Suprapubic skin (tissue), 4 donors: Measurements from ENCODE around the gene SECISBP2. TPM values are rescaled to one million over a fixed set of nuclear protein-coding genes. Genes with fewer than 3 reads are reported as not detected.
"Not testable (repeated sequence)": the region's sequence is repeated elsewhere in the genome, so short reads cannot be mapped to it uniquely, and the experiment has no call there.

Experiments used
- DNase-seq, 2 donors: peaks; one replicate each; pipeline ENCODE4 v3.0.0-alpha.2; 2019; ENCODE audit warnings: low spot score in 2 of 2
- H3K27ac ChIP-seq: fragments of 200-600 bp; sonication (generic); one replicate; pipeline ENCODE4 v1.5.1; 2019
- H3K27me3 ChIP-seq: fragments of 200-600 bp; sonication (generic); one replicate; pipeline ENCODE4 v1.5.1; 2019
- H3K36me3 ChIP-seq: fragments of 200-600 bp; sonication (generic); one replicate; pipeline ENCODE4 v1.5.1; 2019
- H3K4me1 ChIP-seq: fragments of 200-600 bp; sonication (generic); one replicate; pipeline ENCODE4 v1.5.1; 2019
- H3K4me3 ChIP-seq: fragments of 200-600 bp; sonication (generic); one replicate; pipeline ENCODE4 v1.5.1; 2019; ENCODE audit warnings: mild to moderate bottlenecking
- H3K9me3 ChIP-seq: fragments of 200-600 bp; sonication (generic); one replicate; pipeline ENCODE4 v1.5.1; 2019
- CTCF ChIP-seq, 2 donors: fragments of 200-600 bp in 1 of 2; fragments of 450-650 bp in 1 of 2; sonication (generic) in 1 of 2; IDR thresholded peaks; one replicate each; pipeline ENCODE4 v1.5.1; 2016 to 2019; ENCODE audit warnings: antibody characterized with exemption in 2 of 2, mild to moderate bottlenecking in 1 of 2, moderate library complexity in 1 of 2
- EP300 ChIP-seq: sonication (generic); formaldehyde crosslinking; IDR thresholded peaks from one replicate; pipeline ENCODE4 v1.6.1; 2017; ENCODE audit warnings: antibody characterized with exemption
- POLR2A ChIP-seq, 2 donors: fragments of 450-650 bp; IDR thresholded peaks; one replicate each; pipeline ENCODE4 v1.6.1; 2017; ENCODE audit warnings: antibody characterized with exemption in 2 of 2, mild to moderate bottlenecking in 2 of 2, moderate library complexity in 2 of 2
- POLR2AphosphoS5 ChIP-seq, 3 donors: sonication (generic); formaldehyde crosslinking; IDR thresholded peaks; one replicate each; pipeline ENCODE4 v1.6.1; 2017; ENCODE audit warnings: antibody characterized with exemption in 3 of 3
- WGBS: methylation state at CpG from one replicate; pipeline ENCODE4 v1.1.5; 2018; 5-methylcytosine and 5-hydroxymethylcytosine counted together
- total RNA-seq, 4 donors: library from RNA; depleted of rRNA; stranded (reverse); fragments of >200 nt; gene quantifications; one replicate each; pipeline ENCODE4 v1.1.0, GENCODE V29; 2016

SECISBP2 gene
- total RNA-seq, 4 donors from 2014 or later = 43.6 to 111 (median 60.8) TPM

DNA sequence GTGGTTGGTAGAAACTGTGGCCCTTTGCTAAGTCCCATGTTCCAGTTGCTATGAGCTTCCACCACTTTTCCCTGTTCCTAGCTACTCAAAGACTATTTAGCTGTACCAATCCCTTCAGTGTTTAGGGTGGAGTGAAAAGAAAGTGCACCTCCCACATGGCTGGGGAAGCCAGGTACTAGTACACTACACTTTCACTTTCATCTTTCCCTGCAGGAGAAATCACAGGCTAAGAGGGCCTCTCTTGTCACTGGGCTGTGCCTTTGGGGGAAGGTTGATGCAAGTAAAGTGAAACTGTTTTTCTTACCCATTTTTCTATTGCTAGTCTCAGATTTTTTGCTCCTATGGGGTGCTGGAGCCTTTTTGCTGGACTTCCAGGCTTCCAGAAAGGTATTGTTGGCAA, 40.8 kb upstream of the SECISBP2 start:
- Histone ChIP-seq H3K27me3 (no peaks in the 10 kb centered on the region), H3K4me1 (peaks cover 5% of the 10 kb centered on the region), H3K36me3 (no peaks in the 10 kb centered on the region), H3K4me3 (no peak overlapping the region), H3K9me3 (peaks cover 11% of the 10 kb centered on the region), H3K27ac (no peak overlapping the region)
- DNase-seq = no peak
- no peak for TF ChIP-seq CTCF (IDR thresholded peaks at IDR 0.05)
- TF ChIP-seq POLR2A (IDR thresholded peaks at IDR 0.05) = no peak
- TF ChIP-seq EP300 = no peak
- TF ChIP-seq POLR2AphosphoS5 (IDR thresholded peaks at IDR 0.05) = no peak

- no peak for DNase-seq
- no peak overlapping the region for H3K4me3 ChIP-seq
- no peak overlapping the region for H3K27ac ChIP-seq
- H3K4me1 ChIP-seq = peaks cover 5% of the 10 kb centered on the region
- no peaks in the 10 kb centered on the region for H3K27me3 ChIP-seq
- no peaks in the 10 kb centered on the region for H3K36me3 ChIP-seq
- no peak for TF ChIP-seq EP300
- no peak for TF ChIP-seq CTCF (IDR thresholded peaks at IDR 0.05)
- TF ChIP-seq POLR2AphosphoS5 (IDR thresholded peaks at IDR 0.05) = no peak
- TF ChIP-seq POLR2A (IDR thresholded peaks at IDR 0.05) = no peak
- H3K9me3 ChIP-seq = peaks cover 5% of the 10 kb centered on the region
- WGBS = 90% methylated on average over 2 of the region's 2 CpGs
Measured at GRCh38 chr9:89278551-89278950, 39.7 kb upstream of the SECISBP2 start.

DNA sequence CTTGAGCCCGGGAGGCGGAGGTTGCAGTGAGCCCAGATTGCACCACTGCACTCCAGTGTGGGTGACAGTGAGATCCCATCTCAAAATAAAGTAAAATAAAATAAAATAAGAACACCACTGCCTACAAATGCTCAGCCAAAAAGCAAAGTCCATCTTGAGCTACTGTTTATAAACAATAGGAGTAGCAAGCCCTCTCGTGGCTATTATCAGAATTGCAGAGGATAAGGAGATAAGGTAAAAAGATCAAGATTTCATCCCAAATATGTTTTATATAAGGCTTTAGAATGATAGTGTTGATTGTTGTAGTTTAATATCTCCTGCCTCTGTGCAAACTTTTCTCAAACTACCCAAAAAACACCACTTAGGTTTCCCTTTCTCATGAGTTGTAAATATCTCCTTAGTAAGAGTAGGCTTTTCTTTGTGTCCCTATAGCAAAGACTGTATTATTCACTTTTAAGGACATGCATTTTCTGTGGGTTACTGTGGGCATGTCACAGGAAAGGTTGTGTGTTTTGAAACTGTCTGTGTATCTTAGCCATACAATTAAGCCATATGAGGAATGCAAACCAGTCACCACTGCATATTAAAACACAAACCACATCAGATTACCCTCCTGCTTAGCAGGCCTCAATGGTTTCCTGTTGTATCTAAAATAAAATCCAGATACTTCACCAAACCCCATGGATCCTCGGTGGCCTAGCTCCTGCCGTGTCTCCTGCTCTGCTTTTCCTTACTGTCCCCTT, 39.1 kb upstream of the SECISBP2 start:
- TF ChIP-seq CTCF (IDR thresholded peaks at IDR 0.05) = peak; percentile 33 to 63
- TF ChIP-seq EP300 = no peak
- Histone ChIP-seq H3K4me1 (peaks cover 5% of the 10 kb centered on the region), H3K36me3 (no peaks in the 10 kb centered on the region), H3K27ac (no peak overlapping the region), H3K9me3 (no peaks in the 10 kb centered on the region), H3K4me3 (no peak overlapping the region), H3K27me3 (no peaks in the 10 kb centered on the region)
- no peak for DNase-seq
- WGBS = 64% methylated on average over 5 of the region's 5 CpGs

DNA sequence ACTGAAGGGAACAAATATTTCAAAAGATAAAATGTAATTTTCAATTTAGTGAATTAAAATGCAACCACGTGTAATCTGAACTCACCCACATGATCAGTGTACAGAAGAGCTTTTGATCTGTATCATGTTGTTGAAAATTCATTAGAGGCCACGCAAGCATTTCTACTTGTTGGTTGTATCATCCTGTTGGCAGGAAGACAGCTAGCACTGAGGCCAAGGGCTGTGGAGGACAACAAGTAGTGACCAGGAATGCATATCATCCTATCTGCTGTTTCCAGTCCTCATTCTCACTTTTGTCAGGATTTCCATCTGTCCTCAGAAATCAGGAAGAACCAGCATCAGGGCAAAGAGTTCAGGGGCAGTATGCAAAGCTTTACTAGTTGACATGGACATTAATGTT, 37.2 kb upstream of the SECISBP2 start:
- WGBS = 67% methylated on average over 2 of the region's 2 CpGs
- Histone ChIP-seq H3K4me3 (no peak overlapping the region), H3K36me3 (no peaks in the 10 kb centered on the region), H3K9me3 (no peaks in the 10 kb centered on the region), H3K27ac (no peak overlapping the region), H3K4me1 (peaks cover 3% of the 10 kb centered on the region), H3K27me3 (no peaks in the 10 kb centered on the region)
- TF ChIP-seq CTCF (IDR thresholded peaks at IDR 0.05) (no peak), EP300 (no peak), POLR2AphosphoS5 (IDR thresholded peaks at IDR 0.05) (no peak), POLR2A (IDR thresholded peaks at IDR 0.05) (no peak)
- DNase-seq = no peak

DNA sequence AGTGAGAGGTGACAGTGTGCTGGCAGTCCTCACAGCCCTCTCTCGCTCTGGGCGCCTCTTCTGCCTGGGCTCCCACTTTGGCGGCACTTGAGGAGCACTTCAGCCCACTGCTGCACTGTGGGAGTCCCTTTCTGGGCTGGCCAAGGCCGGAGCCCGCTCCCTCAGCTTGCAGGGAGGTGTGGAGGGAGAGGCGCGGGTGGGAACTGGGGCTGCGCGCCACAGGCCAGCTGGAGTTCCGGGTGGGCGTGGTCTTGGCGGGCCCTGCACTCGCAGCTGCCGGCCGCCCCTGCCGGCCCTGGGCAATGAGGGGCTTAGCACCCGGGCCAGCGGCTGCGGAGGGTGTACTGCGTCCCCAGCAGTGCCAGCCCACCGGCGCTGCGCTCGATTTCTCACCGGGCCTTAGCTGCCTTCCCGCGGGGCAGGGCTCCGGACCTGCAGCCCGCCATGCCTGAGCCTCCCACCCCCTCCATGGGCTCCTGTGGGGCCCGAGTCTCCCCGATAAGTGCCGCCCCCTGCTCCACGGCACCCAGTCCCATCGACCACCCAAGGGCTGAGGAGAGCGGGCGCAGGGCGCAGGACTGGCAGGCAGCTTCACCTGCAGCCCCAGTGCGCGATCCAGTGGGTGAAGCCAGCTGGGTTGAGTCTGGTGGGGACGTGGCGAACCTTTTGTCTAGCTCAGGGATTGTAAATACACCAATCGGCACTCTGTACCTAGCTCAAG, 35.9 kb upstream of the SECISBP2 start:
- not testable (repeated sequence) for DNase-seq, H3K9me3 ChIP-seq, H3K36me3 ChIP-seq, H3K4me1 ChIP-seq, H3K27me3 ChIP-seq, H3K27ac ChIP-seq
- no CpG with 5 or more reads among the region's 42 CpGs for WGBS
- H3K4me3 ChIP-seq = peak overlapping the region; percentile 39
